ENCODE measurements around the gene CEP104. TPM values are rescaled to one million over a fixed set of nuclear protein-coding genes. Genes with fewer than 3 reads are reported as not detected.

The CEP104 gene
- total RNA-seq, 1 experiment from 2014 or later, result 47.7 TPM

GRCh38 chr1:3772027-3772714 is 84.8 kb downstream of the CEP104 start:
- DNase-seq, result peak; percentile 63 to 91
- Histone ChIP-seq H4K20me1 (ENCODE audit: insufficient read depth) (peaks cover 3% of the 10 kb centered on the region; the same call in 1 of the 2 replicates), H3K4me2 (peak overlapping the region; percentile 89), H3K27ac (no peak overlapping the region), H3K36me3 (ENCODE audit: low read depth) (no peaks in the 10 kb centered on the region), H3K79me2 (ENCODE audit: low read depth) (no peaks in the 10 kb centered on the region), H3K4me3 (peak overlapping the region; percentile 66), H3F3A (ENCODE audit: insufficient read depth, low read depth) (no peaks in the 10 kb centered on the region; the same call in 1 of the 2 replicates), H3K4me1 (replicated peaks; ENCODE audit: insufficient read depth) (no peaks in the 10 kb centered on the region), H3K9me3 (ENCODE audit: insufficient read depth, low read depth) (no peaks in the 10 kb centered on the region), H3K9me2 (ENCODE audit: insufficient read depth) (no peaks in the 10 kb centered on the region), H3K27me3 (ENCODE audit: insufficient read depth, low read depth) (peaks cover 6% of the 10 kb centered on the region; the same call in 1 of the 2 replicates), H2AFZ (peak overlapping the region; percentile 86; the same call in 1 of the 2 replicates)
- ChIA-PET POLR2A (ENCODE audit: unreplicated experiment) (no interaction called here), CTCF (no interaction called here)
- TF ChIP-seq CTCF (conservative IDR thresholded peaks at IDR 0.05) (no peak), EZH2 (IDR thresholded peaks at IDR 0.05; ENCODE audit: low read depth) (no peak)
- BruUV-seq (replicated peaks), result no TSS peak
- intact Hi-C loops (cut with micrococcal nuclease; ENCODE audit: unreplicated experiment), result loop anchor here (10.0 kb wide), 1 partner anchor 1783 kb away; no protein-coding TSS in a partner anchor

- H3K4me1 ChIP-seq (replicated peaks; ENCODE audit: insufficient read depth), result no peaks in the 10 kb centered on the region
- no peak overlapping the region for H3K27ac ChIP-seq
- no peak for DNase-seq
- BruUV-seq (replicated peaks), result TSS peak; percentile 44
- H3K4me3 ChIP-seq, result peak overlapping the region; percentile 63
- ChIA-PET CTCF (no interaction called here), POLR2A (ENCODE audit: unreplicated experiment) (no interaction called here)
- no peaks in the 10 kb centered on the region; the same call in 1 of the 2 replicates for H3F3A ChIP-seq (ENCODE audit: insufficient read depth, low read depth)
- no peaks in the 10 kb centered on the region for H3K9me3 ChIP-seq (ENCODE audit: insufficient read depth, low read depth)
- H3K9me2 ChIP-seq (ENCODE audit: insufficient read depth), result no peaks in the 10 kb centered on the region
- H2AFZ ChIP-seq, result no peak overlapping the region
- H4K20me1 ChIP-seq (ENCODE audit: insufficient read depth), result peaks cover 3% of the 10 kb centered on the region; the same call in 1 of the 2 replicates
- peak overlapping the region; percentile 83 for H3K4me2 ChIP-seq
- peaks cover 15% of the 10 kb centered on the region for H3K27me3 ChIP-seq (ENCODE audit: insufficient read depth, low read depth)
- intact Hi-C loops (cut with micrococcal nuclease; ENCODE audit: unreplicated experiment), result loop anchor here (10.0 kb wide), 1 partner anchor 1783 kb away; no protein-coding TSS in a partner anchor
- no peak for TF ChIP-seq EZH2 (IDR thresholded peaks at IDR 0.05; ENCODE audit: low read depth)
- H3K79me2 ChIP-seq (ENCODE audit: low read depth), result no peaks in the 10 kb centered on the region
- H3K36me3 ChIP-seq (ENCODE audit: low read depth), result no peaks in the 10 kb centered on the region
Observed at GRCh38 chr1:3771108-3772026, 85.6 kb downstream of the CEP104 start.

- BruUV-seq (replicated peaks), result no TSS peak
- TF ChIP-seq CTCF (conservative IDR thresholded peaks at IDR 0.05) (no peak), EZH2 (IDR thresholded peaks at IDR 0.05; ENCODE audit: low read depth) (no peak)
- Histone ChIP-seq H3K9me2 (ENCODE audit: insufficient read depth) (no peaks in the 10 kb centered on the region), H3F3A (ENCODE audit: insufficient read depth, low read depth) (no peaks in the 10 kb centered on the region; the same call in 1 of the 2 replicates), H3K79me2 (ENCODE audit: low read depth) (no peaks in the 10 kb centered on the region), H3K36me3 (ENCODE audit: low read depth) (no peaks in the 10 kb centered on the region), H3K4me1 (replicated peaks; ENCODE audit: insufficient read depth) (no peaks in the 10 kb centered on the region), H3K4me3 (no peak overlapping the region), H4K20me1 (ENCODE audit: insufficient read depth) (no peaks in the 10 kb centered on the region), H2AFZ (no peak overlapping the region), H3K27me3 (ENCODE audit: insufficient read depth, low read depth) (peaks cover 26% of the 10 kb centered on the region), H3K4me2 (no peak overlapping the region), H3K9me3 (ENCODE audit: insufficient read depth, low read depth) (no peaks in the 10 kb centered on the region), H3K27ac (no peak overlapping the region)
- POLR2A ChIA-PET (ENCODE audit: unreplicated experiment), result no interaction called here
- no peak for DNase-seq
- CTCF ChIA-PET, result no interaction called here
- intact Hi-C loops (cut with micrococcal nuclease; ENCODE audit: unreplicated experiment), result loop anchor here (10.0 kb wide), 1 partner anchor 1785 kb away; no protein-coding TSS in a partner anchor
Observed at GRCh38 chr1:3770047-3770765, 86.8 kb downstream of the CEP104 start.

Data from PC-9 (cell line).